ENCODE data around the gene RCAN2.

RCAN2 gene

GRCh38 chr6:46444772-46445454, 46.3 kb downstream of the RCAN2 start:
- no peak for ATAC-seq (ENCODE audit: low read depth)
- H3K27ac ChIP-seq (ENCODE audit: poor library complexity, severe bottlenecking), result no peak overlapping the region
- no peak for TF ChIP-seq CTCF (IDR thresholded peaks at IDR 0.05; ENCODE audit: poor library complexity, severe bottlenecking)

GRCh38 chr6:46443623-46444022, 47.6 kb downstream of the RCAN2 start:
- Histone ChIP-seq H3K9me3 (ENCODE audit: severe bottlenecking) (no peaks in the 10 kb centered on the region), H3K36me3 (ENCODE audit: low read depth) (no peaks in the 10 kb centered on the region), H3K4me1 (ENCODE audit: insufficient read depth, poor library complexity, severe bottlenecking) (no peaks in the 10 kb centered on the region), H3K27ac (ENCODE audit: poor library complexity, severe bottlenecking) (no peak overlapping the region), H3K27me3 (ENCODE audit: insufficient read depth, poor library complexity, severe bottlenecking) (peaks cover 9% of the 10 kb centered on the region), H3K4me3 (ENCODE audit: severe bottlenecking) (no peak overlapping the region)
- DNase-seq (ENCODE audit: low spot score), result no peak
- no peak for TF ChIP-seq CTCF (IDR thresholded peaks at IDR 0.05; ENCODE audit: poor library complexity, severe bottlenecking)
- no peak for ATAC-seq (ENCODE audit: low read depth)

More at GRCh38 chr6:46444772-46445454, 46.3 kb downstream of the RCAN2 start:
- Histone ChIP-seq H3K4me3 (ENCODE audit: severe bottlenecking) (no peak overlapping the region), H3K4me1 (ENCODE audit: insufficient read depth, poor library complexity, severe bottlenecking) (no peaks in the 10 kb centered on the region), H3K36me3 (ENCODE audit: low read depth) (no peaks in the 10 kb centered on the region), H3K9me3 (ENCODE audit: severe bottlenecking) (no peaks in the 10 kb centered on the region), H3K27me3 (ENCODE audit: insufficient read depth, poor library complexity, severe bottlenecking) (no peaks in the 10 kb centered on the region)
- no peak for DNase-seq (ENCODE audit: low spot score)

GRCh38 chr6:46440641-46441040, 50.6 kb downstream of the RCAN2 start:
- Histone ChIP-seq H3K36me3 (ENCODE audit: low read depth) (no peaks in the 10 kb centered on the region), H3K4me1 (ENCODE audit: insufficient read depth, poor library complexity, severe bottlenecking) (no peaks in the 10 kb centered on the region), H3K9me3 (ENCODE audit: severe bottlenecking) (no peaks in the 10 kb centered on the region), H3K27ac (ENCODE audit: poor library complexity, severe bottlenecking) (no peak overlapping the region), H3K4me3 (ENCODE audit: severe bottlenecking) (no peak overlapping the region), H3K27me3 (ENCODE audit: insufficient read depth, poor library complexity, severe bottlenecking) (peaks cover 9% of the 10 kb centered on the region)
- no peak for TF ChIP-seq CTCF (IDR thresholded peaks at IDR 0.05; ENCODE audit: poor library complexity, severe bottlenecking)
- ATAC-seq (ENCODE audit: low read depth) (no peak), DNase-seq (ENCODE audit: low spot score) (no peak)

GRCh38 chr6:46440141-46440540, 51.1 kb downstream of the RCAN2 start:
- no peak overlapping the region for H3K4me3 ChIP-seq (ENCODE audit: severe bottlenecking)
- no peak overlapping the region for H3K27ac ChIP-seq (ENCODE audit: poor library complexity, severe bottlenecking)
- H3K27me3 ChIP-seq (ENCODE audit: insufficient read depth, poor library complexity, severe bottlenecking), result peaks cover 9% of the 10 kb centered on the region
- no peak for DNase-seq (ENCODE audit: low spot score)
- H3K36me3 ChIP-seq (ENCODE audit: low read depth), result no peaks in the 10 kb centered on the region
- no peak for ATAC-seq (ENCODE audit: low read depth)
- no peak for TF ChIP-seq CTCF (IDR thresholded peaks at IDR 0.05; ENCODE audit: poor library complexity, severe bottlenecking)
- H3K9me3 ChIP-seq (ENCODE audit: severe bottlenecking), result no peaks in the 10 kb centered on the region
- no peaks in the 10 kb centered on the region for H3K4me1 ChIP-seq (ENCODE audit: insufficient read depth, poor library complexity, severe bottlenecking)

GRCh38 chr6:46438245-46438644, 53.0 kb downstream of the RCAN2 start:
- no peak for ATAC-seq (ENCODE audit: low read depth)

More at GRCh38 chr6:46438245-46438644, 53.0 kb downstream of the RCAN2 start:
- H3K4me3 ChIP-seq (ENCODE audit: severe bottlenecking), result no peak overlapping the region
- H3K9me3 ChIP-seq (ENCODE audit: severe bottlenecking), result no peaks in the 10 kb centered on the region
- no peaks in the 10 kb centered on the region for H3K36me3 ChIP-seq (ENCODE audit: low read depth)
- H3K4me1 ChIP-seq (ENCODE audit: insufficient read depth, poor library complexity, severe bottlenecking), result no peaks in the 10 kb centered on the region
- TF ChIP-seq CTCF (IDR thresholded peaks at IDR 0.05; ENCODE audit: poor library complexity, severe bottlenecking), result no peak
- peaks cover 9% of the 10 kb centered on the region for H3K27me3 ChIP-seq (ENCODE audit: insufficient read depth, poor library complexity, severe bottlenecking)
- DNase-seq (ENCODE audit: low spot score), result no peak
- H3K27ac ChIP-seq (ENCODE audit: poor library complexity, severe bottlenecking), result no peak overlapping the region

Measured in RWPE2 (cell line).